ENCODE results near the gene KLK6. TPM values are rescaled to one million over a fixed set of nuclear protein-coding genes. Genes with fewer than 3 reads are reported as not detected.

KLK6 gene
- total and polyA plus RNA-seq, 2 of the 13 experiments (the other 11 are each of a cell fraction or from before 2014, with no cell fraction given) = 0.15 to 1.8 TPM

DNA sequence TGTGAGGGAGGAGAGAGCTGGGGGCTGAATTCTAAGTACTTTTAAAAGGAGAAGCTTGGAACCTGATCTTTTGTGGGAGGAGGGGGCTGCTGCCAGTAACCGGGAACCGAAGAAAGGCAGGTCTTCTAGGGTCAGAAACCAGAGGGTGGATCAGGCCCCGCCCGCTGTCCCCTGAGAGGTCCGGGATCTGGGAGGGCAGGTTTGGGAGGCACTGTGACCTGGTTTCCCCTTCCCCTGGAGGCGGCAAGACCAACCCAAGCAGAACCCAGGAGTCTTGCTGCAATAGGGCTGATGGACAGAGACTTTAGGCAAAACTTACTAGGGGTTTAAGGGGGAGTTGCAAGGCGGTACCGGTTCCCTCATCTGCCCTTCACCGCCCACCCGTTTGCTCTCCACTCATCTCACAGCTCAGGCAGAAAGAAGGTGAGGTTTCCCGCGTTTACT is 32.7 kb upstream of the KLK6 start (continued):
- TF ChIP-seq, protein P1, sequence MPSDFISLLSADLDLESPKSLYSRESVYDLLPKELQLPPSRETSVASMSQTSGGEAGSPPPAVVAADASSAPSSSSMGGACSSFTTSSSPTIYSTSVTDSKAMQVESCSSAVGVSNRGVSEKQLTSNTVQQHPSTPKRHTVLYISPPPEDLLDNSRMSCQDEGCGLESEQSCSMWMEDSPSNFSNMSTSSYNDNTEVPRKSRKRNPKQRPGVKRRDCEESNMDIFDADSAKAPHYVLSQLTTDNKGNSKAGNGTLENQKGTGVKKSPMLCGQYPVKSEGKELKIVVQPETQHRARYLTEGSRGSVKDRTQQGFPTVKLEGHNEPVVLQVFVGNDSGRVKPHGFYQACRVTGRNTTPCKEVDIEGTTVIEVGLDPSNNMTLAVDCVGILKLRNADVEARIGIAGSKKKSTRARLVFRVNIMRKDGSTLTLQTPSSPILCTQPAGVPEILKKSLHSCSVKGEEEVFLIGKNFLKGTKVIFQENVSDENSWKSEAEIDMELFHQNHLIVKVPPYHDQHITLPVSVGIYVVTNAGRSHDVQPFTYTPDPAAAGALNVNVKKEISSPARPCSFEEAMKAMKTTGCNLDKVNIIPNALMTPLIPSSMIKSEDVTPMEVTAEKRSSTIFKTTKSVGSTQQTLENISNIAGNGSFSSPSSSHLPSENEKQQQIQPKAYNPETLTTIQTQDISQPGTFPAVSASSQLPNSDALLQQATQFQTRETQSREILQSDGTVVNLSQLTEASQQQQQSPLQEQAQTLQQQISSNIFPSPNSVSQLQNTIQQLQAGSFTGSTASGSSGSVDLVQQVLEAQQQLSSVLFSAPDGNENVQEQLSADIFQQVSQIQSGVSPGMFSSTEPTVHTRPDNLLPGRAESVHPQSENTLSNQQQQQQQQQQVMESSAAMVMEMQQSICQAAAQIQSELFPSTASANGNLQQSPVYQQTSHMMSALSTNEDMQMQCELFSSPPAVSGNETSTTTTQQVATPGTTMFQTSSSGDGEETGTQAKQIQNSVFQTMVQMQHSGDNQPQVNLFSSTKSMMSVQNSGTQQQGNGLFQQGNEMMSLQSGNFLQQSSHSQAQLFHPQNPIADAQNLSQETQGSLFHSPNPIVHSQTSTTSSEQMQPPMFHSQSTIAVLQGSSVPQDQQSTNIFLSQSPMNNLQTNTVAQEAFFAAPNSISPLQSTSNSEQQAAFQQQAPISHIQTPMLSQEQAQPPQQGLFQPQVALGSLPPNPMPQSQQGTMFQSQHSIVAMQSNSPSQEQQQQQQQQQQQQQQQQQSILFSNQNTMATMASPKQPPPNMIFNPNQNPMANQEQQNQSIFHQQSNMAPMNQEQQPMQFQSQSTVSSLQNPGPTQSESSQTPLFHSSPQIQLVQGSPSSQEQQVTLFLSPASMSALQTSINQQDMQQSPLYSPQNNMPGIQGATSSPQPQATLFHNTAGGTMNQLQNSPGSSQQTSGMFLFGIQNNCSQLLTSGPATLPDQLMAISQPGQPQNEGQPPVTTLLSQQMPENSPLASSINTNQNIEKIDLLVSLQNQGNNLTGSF (CRISPR knock-in tag; IDR thresholded peaks at IDR 0.05) = no peak
- TF ChIP-seq NR1H2 (CRISPR knock-in tag; IDR thresholded peaks at IDR 0.05; ENCODE audit: borderline replicate concordance, low read depth) = no peak
- TF ChIP-seq DNMT3B (CRISPR knock-in tag; conservative IDR thresholded peaks at IDR 0.05) = no peak
- TF ChIP-seq, protein P2, sequence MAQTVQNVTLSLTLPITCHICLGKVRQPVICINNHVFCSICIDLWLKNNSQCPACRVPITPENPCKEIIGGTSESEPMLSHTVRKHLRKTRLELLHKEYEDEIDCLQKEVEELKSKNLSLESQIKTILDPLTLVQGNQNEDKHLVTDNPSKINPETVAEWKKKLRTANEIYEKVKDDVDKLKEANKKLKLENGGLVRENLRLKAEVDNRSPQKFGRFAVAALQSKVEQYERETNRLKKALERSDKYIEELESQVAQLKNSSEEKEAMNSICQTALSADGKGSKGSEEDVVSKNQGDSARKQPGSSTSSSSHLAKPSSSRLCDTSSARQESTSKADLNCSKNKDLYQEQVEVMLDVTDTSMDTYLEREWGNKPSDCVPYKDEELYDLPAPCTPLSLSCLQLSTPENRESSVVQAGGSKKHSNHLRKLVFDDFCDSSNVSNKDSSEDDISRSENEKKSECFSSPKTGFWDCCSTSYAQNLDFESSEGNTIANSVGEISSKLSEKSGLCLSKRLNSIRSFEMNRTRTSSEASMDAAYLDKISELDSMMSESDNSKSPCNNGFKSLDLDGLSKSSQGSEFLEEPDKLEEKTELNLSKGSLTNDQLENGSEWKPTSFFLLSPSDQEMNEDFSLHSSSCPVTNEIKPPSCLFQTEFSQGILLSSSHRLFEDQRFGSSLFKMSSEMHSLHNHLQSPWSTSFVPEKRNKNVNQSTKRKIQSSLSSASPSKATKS (CRISPR knock-in tag; IDR thresholded peaks at IDR 0.05) = no peak
- no peak for TF ChIP-seq NR2F1 (CRISPR knock-in tag; IDR thresholded peaks at IDR 0.05)
- TF ChIP-seq ZNF629 (CRISPR knock-in tag; conservative IDR thresholded peaks at IDR 0.05) = no peak
- no peak for TF ChIP-seq TBP (CRISPR knock-in tag; IDR thresholded peaks at IDR 0.05)
- TF ChIP-seq SMYD3 (CRISPR knock-in tag; IDR thresholded peaks at IDR 0.05) = no peak
- TF ChIP-seq, protein P3, sequence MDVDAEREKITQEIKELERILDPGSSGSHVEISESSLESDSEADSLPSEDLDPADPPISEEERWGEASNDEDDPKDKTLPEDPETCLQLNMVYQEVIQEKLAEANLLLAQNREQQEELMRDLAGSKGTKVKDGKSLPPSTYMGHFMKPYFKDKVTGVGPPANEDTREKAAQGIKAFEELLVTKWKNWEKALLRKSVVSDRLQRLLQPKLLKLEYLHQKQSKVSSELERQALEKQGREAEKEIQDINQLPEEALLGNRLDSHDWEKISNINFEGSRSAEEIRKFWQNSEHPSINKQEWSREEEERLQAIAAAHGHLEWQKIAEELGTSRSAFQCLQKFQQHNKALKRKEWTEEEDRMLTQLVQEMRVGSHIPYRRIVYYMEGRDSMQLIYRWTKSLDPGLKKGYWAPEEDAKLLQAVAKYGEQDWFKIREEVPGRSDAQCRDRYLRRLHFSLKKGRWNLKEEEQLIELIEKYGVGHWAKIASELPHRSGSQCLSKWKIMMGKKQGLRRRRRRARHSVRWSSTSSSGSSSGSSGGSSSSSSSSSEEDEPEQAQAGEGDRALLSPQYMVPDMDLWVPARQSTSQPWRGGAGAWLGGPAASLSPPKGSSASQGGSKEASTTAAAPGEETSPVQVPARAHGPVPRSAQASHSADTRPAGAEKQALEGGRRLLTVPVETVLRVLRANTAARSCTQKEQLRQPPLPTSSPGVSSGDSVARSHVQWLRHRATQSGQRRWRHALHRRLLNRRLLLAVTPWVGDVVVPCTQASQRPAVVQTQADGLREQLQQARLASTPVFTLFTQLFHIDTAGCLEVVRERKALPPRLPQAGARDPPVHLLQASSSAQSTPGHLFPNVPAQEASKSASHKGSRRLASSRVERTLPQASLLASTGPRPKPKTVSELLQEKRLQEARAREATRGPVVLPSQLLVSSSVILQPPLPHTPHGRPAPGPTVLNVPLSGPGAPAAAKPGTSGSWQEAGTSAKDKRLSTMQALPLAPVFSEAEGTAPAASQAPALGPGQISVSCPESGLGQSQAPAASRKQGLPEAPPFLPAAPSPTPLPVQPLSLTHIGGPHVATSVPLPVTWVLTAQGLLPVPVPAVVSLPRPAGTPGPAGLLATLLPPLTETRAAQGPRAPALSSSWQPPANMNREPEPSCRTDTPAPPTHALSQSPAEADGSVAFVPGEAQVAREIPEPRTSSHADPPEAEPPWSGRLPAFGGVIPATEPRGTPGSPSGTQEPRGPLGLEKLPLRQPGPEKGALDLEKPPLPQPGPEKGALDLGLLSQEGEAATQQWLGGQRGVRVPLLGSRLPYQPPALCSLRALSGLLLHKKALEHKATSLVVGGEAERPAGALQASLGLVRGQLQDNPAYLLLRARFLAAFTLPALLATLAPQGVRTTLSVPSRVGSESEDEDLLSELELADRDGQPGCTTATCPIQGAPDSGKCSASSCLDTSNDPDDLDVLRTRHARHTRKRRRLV (CRISPR knock-in tag; IDR thresholded peaks at IDR 0.05) = no peak
- TF ChIP-seq JUNB (CRISPR knock-in tag; IDR thresholded peaks at IDR 0.05; ENCODE audit: borderline replicate concordance) = no peak
- no peak for TF ChIP-seq KAT8 (CRISPR knock-in tag; IDR thresholded peaks at IDR 0.05)
- no peak for TF ChIP-seq ZNF773 (CRISPR knock-in tag; IDR thresholded peaks at IDR 0.05; ENCODE audit: borderline replicate concordance)

Measured in HepG2 (cell line).